C4-2B (cell line): Measurements from ENCODE around the gene CFAP99.

Experiments used
- CTCF ChIP-seq: fragments of 450-650 bp; conservative IDR thresholded peaks from 2 replicates; pipeline ENCODE4 v1.5.1; 2017; ENCODE audit warnings: mild to moderate bottlenecking
- ZFX ChIP-seq: fragments of 450-650 bp; IDR thresholded peaks from 2 replicates; pipeline ENCODE4 v1.6.1; 2017

DNA sequence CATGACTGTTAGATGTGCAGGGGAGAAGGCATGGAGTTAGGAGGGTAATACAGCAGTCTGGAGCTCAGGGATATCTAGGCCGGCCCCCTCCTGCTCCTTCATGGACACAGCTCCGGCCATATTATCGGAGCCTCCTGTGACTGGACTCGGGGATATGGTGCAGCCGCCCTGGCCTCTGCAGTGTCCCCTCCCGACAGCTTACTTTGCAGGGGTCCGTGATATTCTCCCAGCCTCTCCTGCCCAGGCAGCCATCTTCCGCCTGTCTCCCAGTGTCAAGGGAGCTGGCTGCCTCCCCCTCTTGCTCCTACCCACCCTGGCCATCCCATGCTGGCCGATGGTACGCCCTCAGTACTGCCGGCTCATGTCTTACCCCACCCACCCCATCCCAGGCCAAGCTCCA lies 30.3 kb downstream of the CFAP99 start:
- TF ChIP-seq CTCF (no peak), ZFX (no peak)
